Measurements from ENCODE around the gene SLC13A5.

SLC13A5 gene

DNA sequence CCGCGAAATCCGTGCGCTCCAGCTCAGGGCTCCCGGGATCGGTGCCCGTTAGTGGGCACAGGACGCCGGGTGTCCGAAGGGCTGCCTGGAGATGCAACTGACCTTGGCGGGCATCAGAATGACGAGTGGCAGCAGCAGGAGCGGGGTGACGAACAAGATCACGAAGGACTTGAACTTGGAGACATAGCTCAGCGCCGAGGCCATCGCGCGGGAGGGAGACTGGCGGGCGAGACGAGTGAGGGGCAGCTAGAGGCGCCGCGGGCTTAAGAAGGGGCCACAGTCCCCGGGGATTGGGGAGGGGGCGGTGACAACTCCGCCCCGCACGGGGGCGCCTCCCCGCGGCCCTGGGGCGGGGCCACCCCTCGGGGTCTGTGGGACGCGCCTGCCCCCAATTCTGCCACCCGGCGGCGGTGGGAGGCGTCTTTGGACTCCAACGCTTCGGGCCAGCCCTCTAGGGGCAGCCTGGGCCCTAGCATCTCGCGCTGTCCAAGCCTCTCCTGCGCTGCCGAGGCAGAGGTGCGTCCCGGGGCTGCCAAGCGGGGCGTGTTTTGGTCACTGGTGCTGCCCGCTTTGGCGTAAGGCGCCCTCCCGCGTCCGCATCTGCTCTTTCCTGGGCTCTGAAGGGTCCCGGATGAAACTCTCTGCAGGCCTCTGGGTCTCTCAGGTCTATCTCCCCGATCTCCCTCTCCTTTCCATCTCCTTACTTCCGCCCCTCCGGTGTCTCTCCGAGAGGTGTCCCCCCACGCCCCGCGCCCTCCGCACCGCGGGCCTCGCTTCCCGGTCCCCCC is at the start of gene SLC13A5:
TSS of gene SLC13A5 (minus strand) at position 240 of the 788 bp plus-strand sequence. CDS start at position 204, 36 bp downstream.
- DNase-seq (ENCODE audit: low read depth): peak; percentile 47
- TF ChIP-seq, protein P1, sequence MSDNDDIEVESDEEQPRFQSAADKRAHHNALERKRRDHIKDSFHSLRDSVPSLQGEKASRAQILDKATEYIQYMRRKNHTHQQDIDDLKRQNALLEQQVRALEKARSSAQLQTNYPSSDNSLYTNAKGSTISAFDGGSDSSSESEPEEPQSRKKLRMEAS (IDR thresholded peaks at IDR 0.05; ENCODE audit: low read depth, low read length): no peak
- TF ChIP-seq MYC (IDR thresholded peaks at IDR 0.05; ENCODE audit: low read depth, low read length) (no peak), POLR2A (IDR thresholded peaks at IDR 0.05; ENCODE audit: extremely low read depth, insufficient read length) (no peak)
- TF ChIP-seq, protein P2, sequence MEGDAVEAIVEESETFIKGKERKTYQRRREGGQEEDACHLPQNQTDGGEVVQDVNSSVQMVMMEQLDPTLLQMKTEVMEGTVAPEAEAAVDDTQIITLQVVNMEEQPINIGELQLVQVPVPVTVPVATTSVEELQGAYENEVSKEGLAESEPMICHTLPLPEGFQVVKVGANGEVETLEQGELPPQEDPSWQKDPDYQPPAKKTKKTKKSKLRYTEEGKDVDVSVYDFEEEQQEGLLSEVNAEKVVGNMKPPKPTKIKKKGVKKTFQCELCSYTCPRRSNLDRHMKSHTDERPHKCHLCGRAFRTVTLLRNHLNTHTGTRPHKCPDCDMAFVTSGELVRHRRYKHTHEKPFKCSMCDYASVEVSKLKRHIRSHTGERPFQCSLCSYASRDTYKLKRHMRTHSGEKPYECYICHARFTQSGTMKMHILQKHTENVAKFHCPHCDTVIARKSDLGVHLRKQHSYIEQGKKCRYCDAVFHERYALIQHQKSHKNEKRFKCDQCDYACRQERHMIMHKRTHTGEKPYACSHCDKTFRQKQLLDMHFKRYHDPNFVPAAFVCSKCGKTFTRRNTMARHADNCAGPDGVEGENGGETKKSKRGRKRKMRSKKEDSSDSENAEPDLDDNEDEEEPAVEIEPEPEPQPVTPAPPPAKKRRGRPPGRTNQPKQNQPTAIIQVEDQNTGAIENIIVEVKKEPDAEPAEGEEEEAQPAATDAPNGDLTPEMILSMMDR (IDR thresholded peaks at IDR 0.05; ENCODE audit: low read depth, low read length): no peak
- H3K4me3 ChIP-seq (ENCODE audit: low read depth, low read length): no peak within 1 kb of the TSS

DNA sequence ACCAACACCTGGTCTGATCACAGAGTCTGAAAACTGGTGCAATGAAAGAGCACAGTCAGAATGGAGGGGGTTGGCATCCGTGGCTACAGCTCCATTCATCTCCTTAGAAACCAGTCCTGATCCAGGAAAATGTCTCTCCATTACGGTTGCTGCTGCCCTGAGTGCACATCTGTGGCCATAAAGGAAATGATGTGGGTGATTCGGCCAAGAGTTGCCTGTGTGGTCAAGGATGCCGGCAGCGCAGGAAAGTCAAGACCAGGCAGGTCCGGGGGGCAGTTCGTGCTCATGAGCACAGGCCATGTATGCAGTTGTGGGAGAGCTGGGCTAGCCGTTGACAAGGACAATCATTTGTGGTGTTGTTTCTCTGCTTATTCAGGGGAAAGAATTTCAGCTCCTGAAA is 48.6 kb upstream of the SLC13A5 start:
- DNase-seq (ENCODE audit: low read depth): no peak
- no peak overlapping the region for H3K4me3 ChIP-seq (ENCODE audit: low read depth, low read length)
- TF ChIP-seq, protein P1 (IDR thresholded peaks at IDR 0.05; ENCODE audit: low read depth, low read length): no peak
- TF ChIP-seq POLR2A (IDR thresholded peaks at IDR 0.05; ENCODE audit: extremely low read depth, insufficient read length): no peak
- no peak for TF ChIP-seq MYC (IDR thresholded peaks at IDR 0.05; ENCODE audit: low read depth, low read length)
- TF ChIP-seq, protein P2 (IDR thresholded peaks at IDR 0.05; ENCODE audit: low read depth, low read length): no peak

DNA sequence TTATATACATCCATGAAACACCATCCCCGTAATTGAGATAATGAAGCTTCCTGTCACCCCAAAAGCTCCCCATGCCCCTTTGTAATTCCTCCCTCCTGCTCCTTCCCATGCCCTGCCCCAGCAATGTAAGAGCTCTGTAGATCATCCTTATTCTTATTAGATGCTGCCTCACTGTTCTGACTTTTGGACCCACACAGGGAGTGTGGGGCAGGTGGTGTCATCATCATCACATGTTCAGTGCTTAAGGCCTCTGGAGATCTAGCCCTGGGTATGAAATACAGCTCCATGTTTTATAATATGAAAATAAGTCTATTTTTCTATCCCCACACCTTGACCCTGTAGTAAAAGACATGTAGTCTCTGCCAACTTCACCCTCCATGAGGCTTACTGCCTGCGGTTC is 44.6 kb upstream of the SLC13A5 start:
- H3K4me3 ChIP-seq (ENCODE audit: low read depth, low read length): no peak overlapping the region
- no peak for DNase-seq (ENCODE audit: low read depth)
- TF ChIP-seq, protein P2 (IDR thresholded peaks at IDR 0.05; ENCODE audit: low read depth, low read length): no peak
- TF ChIP-seq MYC (IDR thresholded peaks at IDR 0.05; ENCODE audit: low read depth, low read length) (no peak), POLR2A (IDR thresholded peaks at IDR 0.05; ENCODE audit: extremely low read depth, insufficient read length) (no peak)
- TF ChIP-seq, protein P1 (IDR thresholded peaks at IDR 0.05; ENCODE audit: low read depth, low read length): no peak

DNA sequence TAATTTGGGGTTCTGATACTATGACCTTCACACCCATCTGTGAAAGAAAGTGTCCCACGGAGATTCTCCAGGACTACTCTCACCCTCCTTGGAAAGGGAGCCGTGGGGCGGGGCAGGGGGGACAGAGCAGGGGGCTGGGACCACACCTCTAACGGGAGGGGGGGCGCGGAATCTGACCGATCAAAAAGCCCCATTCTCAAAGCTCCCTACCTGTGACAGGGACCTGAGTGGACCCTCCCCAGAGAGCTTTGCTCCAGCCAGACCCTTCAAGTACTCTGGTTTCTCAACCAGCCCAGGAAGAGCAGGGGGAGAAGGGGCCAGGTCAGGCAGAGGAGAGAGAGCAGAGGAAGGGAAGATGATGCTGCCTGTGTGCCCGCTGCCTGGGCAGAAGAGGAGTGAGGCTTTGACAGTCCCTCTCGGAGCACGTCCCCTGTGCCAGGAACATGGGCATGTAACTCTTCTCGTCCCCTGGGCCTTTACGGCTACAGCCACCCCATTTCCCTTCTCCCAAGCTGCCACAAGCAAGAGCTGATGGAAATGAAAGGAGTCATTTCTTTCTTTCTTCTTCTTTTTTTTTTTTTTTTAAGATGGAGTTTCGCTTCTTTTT is 43.4 kb upstream of the SLC13A5 start:
- peak overlapping the region; percentile 61 for H3K4me3 ChIP-seq (ENCODE audit: low read depth, low read length)
- DNase-seq (ENCODE audit: low read depth): peak; percentile 18
- no peak for TF ChIP-seq MYC (IDR thresholded peaks at IDR 0.05; ENCODE audit: low read depth, low read length)
- TF ChIP-seq, protein P2 (IDR thresholded peaks at IDR 0.05; ENCODE audit: low read depth, low read length): no peak

DNA sequence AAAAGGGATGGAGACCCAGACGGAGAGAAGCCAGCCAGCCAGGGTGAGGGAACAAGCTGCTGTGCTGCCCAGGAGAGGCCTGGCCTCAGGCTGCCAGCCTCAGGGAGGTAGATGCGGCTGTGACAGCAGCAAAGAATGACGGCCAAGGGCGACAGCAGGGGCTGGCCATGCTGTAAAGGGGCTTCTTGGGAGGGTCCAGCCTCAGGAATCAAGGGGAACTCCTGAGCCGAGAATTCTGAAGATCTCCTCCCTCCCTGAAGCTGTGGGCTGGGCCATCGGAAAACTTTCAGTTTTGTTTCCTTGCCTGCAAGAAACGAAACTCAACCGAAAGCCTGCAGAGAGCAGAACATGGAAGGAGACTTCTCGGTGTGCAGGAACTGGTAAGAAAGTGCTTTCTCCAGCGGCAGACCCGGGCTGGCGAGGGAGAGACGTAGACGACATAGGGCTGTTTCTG is 42.6 kb upstream of the SLC13A5 start, which contains the start of gene XAF1:
TSS of gene XAF1 (plus strand) at position 316 of the 454 bp plus-strand sequence. CDS start at position 349, 33 bp downstream.
- H3K4me3 ChIP-seq (ENCODE audit: low read depth, low read length): peak within 1 kb of the TSS; percentile 61
- TF ChIP-seq POLR2A (IDR thresholded peaks at IDR 0.05; ENCODE audit: extremely low read depth, insufficient read length): no peak
- TF ChIP-seq MYC (IDR thresholded peaks at IDR 0.05; ENCODE audit: low read depth, low read length): no peak
- TF ChIP-seq, protein P1 (IDR thresholded peaks at IDR 0.05; ENCODE audit: low read depth, low read length): no peak
- TF ChIP-seq, protein P2 (IDR thresholded peaks at IDR 0.05; ENCODE audit: low read depth, low read length): no peak
- DNase-seq (ENCODE audit: low read depth): peak; percentile 62

All from NB4 (cell line).